Activated CD8-positive, alpha-beta memory T cell treated with anti-CD3 and anti-CD28 coated beads for 36 hours (primary cell): Measurements from ENCODE around the gene GBGT1. TPM values are rescaled to one million over a fixed set of nuclear protein-coding genes. Genes with fewer than 3 reads are reported as not detected.

ENCODE experiments used
- CTCF ChIA-PET: fragments of 350-600 bp; sonication (Branson Sonifier 250); formaldehyde crosslinking; loops from one replicate; lab custom pipeline; 2021; ENCODE audit warnings: antibody characterized with exemption; lab: Charles Lee
- POLR2A ChIA-PET: fragments of 350-600 bp; sonication (Branson Sonifier 250); formaldehyde crosslinking; loops from one replicate; lab custom pipeline; 2021; ENCODE audit warnings: antibody characterized with exemption; lab: Charles Lee
- total RNA-seq, 2 experiments: library from RNA; stranded (reverse); gene quantifications; one replicate each; pipeline ENCODE4 v1.2.3, GENCODE V29; 2021

Gene GBGT1
- total RNA-seq, 2 experiments from 2014 or later = 2.5 to 3.1 TPM

GRCh38 chr9:133169102-133169501 is 5.4 kb upstream of the GBGT1 start:
- POLR2A ChIA-PET = no interaction called here

GRCh38 chr9:133168432-133168831 is 4.7 kb upstream of the GBGT1 start:
- CTCF ChIA-PET = no interaction called here

More at GRCh38 chr9:133169102-133169501, 5.4 kb upstream of the GBGT1 start:
- CTCF ChIA-PET = no interaction called here

GRCh38 chr9:133167769-133168168 is 4.1 kb upstream of the GBGT1 start:
- ChIA-PET CTCF (interaction anchor here (2.4 kb wide), 1 partner anchor 13 kb away, joined by 7 read pairs; no protein-coding TSS in a partner anchor), POLR2A (no interaction called here)

More at GRCh38 chr9:133168432-133168831, 4.7 kb upstream of the GBGT1 start:
- POLR2A ChIA-PET = no interaction called here

- ChIA-PET POLR2A (no interaction called here), CTCF (interaction anchor here (2.4 kb wide), 1 partner anchor 14 kb away, joined by 7 read pairs; no protein-coding TSS in a partner anchor)
Measured at GRCh38 chr9:133167096-133167730, 3.5 kb upstream of the GBGT1 start.

GRCh38 chr9:133166392-133166791 is 2.7 kb upstream of the GBGT1 start:
- ChIA-PET CTCF (interaction anchor here (2.4 kb wide), 1 partner anchor 15 kb away, joined by 7 read pairs; no protein-coding TSS in a partner anchor), POLR2A (no interaction called here)

GRCh38 chr9:133165452-133165730 is 1.7 kb upstream of the GBGT1 start:
- ChIA-PET CTCF (no interaction called here), POLR2A (no interaction called here)

GRCh38 chr9:133164191-133164590 is 477 bp upstream of the GBGT1 start:
- POLR2A ChIA-PET = interaction anchor here (1.2 kb wide), 1 partner anchor 15 kb away, joined by 4 read pairs; no protein-coding TSS in a partner anchor
- CTCF ChIA-PET = interaction anchor here (0.7 kb wide), 1 partner anchor 34 kb away, joined by 3 read pairs; no protein-coding TSS in a partner anchor

- POLR2A ChIA-PET = no interaction called here
Measured at GRCh38 chr9:133162861-133163503, 732 bp downstream of the GBGT1 start.

GRCh38 chr9:133161547-133161950 is 2.2 kb downstream of the GBGT1 start:
- CTCF ChIA-PET = interaction anchor here (1.3 kb wide), 1 partner anchor 25 kb away, joined by 4 read pairs; no protein-coding TSS in a partner anchor
- POLR2A ChIA-PET = no interaction called here

More at GRCh38 chr9:133162861-133163503, 732 bp downstream of the GBGT1 start:
- CTCF ChIA-PET = no interaction called here

GRCh38 chr9:133160742-133161546 is 2.8 kb downstream of the GBGT1 start:
- ChIA-PET POLR2A (no interaction called here), CTCF (interaction anchor here (0.7 to 2.1 kb wide), 3 partner anchors 14 to 1303 kb away, joined by 3 to 5 read pairs (median 4); no protein-coding TSS in a partner anchor)

- CTCF ChIA-PET = interaction anchor here (1.2 to 1.4 kb wide), 2 partner anchors 67 to 128 kb away, joined by 3 read pairs; partner anchors contain the start of gene GTF3C5
Measured at GRCh38 chr9:133158695-133159094, 5.0 kb downstream of the GBGT1 start.

GRCh38 chr9:133155156-133155555 is 8.6 kb downstream of the GBGT1 start:
- CTCF ChIA-PET = interaction anchor here (1.7 kb wide), 1 partner anchor 11 kb away, joined by 5 read pairs; no protein-coding TSS in a partner anchor
- POLR2A ChIA-PET = no interaction called here

More at GRCh38 chr9:133158695-133159094, 5.0 kb downstream of the GBGT1 start:
- POLR2A ChIA-PET = interaction anchor here (1.5 kb wide), 1 partner anchor 9 kb away, joined by 4 read pairs; no protein-coding TSS in a partner anchor

- ChIA-PET CTCF (interaction anchor here (1.7 kb wide), 1 partner anchor 10 kb away, joined by 5 read pairs; no protein-coding TSS in a partner anchor), POLR2A (no interaction called here)
Measured at GRCh38 chr9:133154097-133154989, 9.4 kb downstream of the GBGT1 start.

GRCh38 chr9:133153227-133154096 is 10.3 kb downstream of the GBGT1 start:
- CTCF ChIA-PET = interaction anchor here (1.7 kb wide), 1 partner anchor 9 kb away, joined by 5 read pairs; no protein-coding TSS in a partner anchor
- POLR2A ChIA-PET = no interaction called here

GRCh38 chr9:133151601-133152525 is 11.9 kb downstream of the GBGT1 start:
- ChIA-PET POLR2A (no interaction called here), CTCF (interaction anchor here (0.9 to 11.0 kb wide), 2 partner anchors 42 to 44 kb away, joined by 3 to 300 read pairs; partner anchors contain the start of gene RALGDS)

- ChIA-PET CTCF (interaction anchor here (0.9 to 11.0 kb wide), 3 partner anchors 16 to 43 kb away, joined by 3 to 300 read pairs (median 99); partner anchors contain the start of gene RALGDS), POLR2A (no interaction called here)
Measured at GRCh38 chr9:133151041-133151440, 12.7 kb downstream of the GBGT1 start.
